Stimulated activated CD8-positive, alpha-beta memory T cell treated with anti-CD3 and anti-CD28 coated beads, Interleukin-15, amount 100 ng/mL, for 24 hours (primary cell): ENCODE results near the gene NISCH.
"Not testable (repeated sequence)": the region's sequence is repeated elsewhere in the genome, so short reads cannot be mapped to it uniquely, and the experiment has no call there.

Experiments used
- DNase-seq: peaks from one replicate; pipeline ENCODE4 v3.0.0-alpha.2; 2020; ENCODE audit warnings: low read depth

The NISCH gene

DNA sequence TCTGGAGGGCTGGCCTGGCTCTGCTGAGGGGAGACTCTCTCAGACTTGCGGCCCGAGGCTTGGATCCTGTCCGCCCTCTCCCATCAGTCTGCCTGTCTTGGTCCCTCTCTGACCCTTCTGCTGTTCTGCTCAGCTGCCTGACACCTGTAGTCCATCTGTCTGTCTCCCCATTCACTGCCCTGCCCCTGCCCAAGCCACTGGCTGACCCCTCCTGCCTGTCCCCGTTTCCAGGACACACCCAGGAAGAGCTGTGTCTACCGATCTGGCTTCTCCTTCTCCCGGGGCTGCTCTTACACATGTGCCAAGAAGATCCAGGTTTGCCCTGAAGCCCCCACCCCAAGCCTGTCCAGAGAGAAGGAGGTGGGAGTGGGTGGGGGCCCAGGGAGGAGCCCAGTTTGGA lies 59.8 kb downstream of the NISCH start:
- no peak for DNase-seq

- DNase-seq = no peak
These were observed 61.2 kb downstream of the NISCH start for GRCh38 chr3:52516509-52517195.

GRCh38 chr3:52517796-52518722 lies 62.7 kb downstream of the NISCH start:
- DNase-seq = no peak

DNA sequence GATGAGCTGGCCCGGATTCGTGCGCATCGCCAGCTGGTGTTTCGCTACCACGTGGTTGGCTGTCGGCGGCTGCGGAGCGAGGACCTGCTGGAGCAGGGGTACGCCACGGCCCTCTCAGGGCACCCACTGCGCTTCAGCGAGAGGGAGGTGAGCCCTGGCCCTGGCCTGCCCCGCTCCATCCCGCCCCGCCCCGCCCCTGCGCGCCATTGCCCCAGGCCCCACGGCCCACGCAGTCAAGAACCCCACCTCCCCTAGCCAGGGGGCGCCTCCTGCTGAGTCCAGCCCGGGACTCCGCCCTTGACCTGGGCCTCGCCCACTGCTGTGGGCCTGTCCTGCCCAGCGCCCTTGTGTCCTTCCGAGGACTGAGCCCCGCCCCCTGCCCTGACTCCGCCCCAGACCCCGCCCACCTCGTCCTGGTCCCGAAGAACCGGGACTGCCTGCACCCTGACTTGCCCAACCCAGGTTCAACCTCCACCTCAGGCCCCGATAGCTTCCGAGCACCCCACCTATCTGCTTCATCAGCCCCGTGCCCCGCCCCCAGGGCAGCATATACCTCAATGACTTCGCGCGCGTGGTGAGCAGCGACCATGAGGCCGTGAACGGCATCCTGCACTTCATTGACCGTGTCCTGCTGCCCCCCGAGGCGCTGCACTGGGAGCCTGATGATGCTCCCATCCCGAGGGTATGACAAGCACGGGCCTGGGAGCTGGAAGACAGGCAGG lies 63.5 kb downstream of the NISCH start:
- DNase-seq = no peak

GRCh38 chr3:52519445-52520140 lies 64.2 kb downstream of the NISCH start:
- DNase-seq = no peak

- no peak for DNase-seq
These were observed 64.8 kb downstream of the NISCH start for GRCh38 chr3:52520141-52520667.

GRCh38 chr3:52520716-52521487 lies 65.5 kb downstream of the NISCH start:
- no peak for DNase-seq

GRCh38 chr3:52521488-52521824 lies 66.1 kb downstream of the NISCH start:
- DNase-seq = no peak

DNA sequence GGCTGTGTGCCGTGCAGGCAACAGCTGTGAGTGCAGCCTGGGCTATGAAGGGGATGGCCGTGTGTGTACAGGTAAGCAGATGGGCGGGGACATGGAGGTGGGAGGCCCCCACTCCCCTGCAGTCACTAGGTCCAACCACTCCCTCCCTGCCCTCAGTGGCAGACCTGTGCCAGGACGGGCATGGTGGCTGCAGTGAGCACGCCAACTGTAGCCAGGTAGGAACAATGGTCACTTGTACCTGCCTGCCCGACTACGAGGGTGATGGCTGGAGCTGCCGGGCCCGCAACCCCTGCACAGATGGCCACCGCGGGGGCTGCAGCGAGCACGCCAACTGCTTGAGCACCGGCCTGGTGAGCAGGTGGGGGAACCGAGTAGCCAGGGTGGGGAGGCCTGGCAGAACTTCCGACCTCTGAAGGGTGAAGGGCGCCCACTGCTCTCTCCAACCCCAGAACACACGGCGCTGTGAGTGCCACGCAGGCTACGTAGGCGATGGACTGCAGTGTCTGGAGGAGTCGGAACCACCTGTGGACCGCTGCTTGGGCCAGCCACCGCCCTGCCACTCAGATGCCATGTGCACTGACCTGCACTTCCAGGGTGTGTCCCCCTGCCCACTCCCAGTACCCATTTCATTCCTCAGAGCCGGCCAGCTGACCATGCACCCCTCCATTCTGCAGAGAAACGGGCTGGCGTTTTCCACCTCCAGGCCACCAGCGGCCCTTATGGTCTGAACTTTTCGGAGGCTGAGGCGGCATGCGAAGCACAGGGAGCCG lies 66.7 kb downstream of the NISCH start:
- DNase-seq = no peak

GRCh38 chr3:52522651-52523251 lies 67.3 kb downstream of the NISCH start:
- no peak for DNase-seq

DNA sequence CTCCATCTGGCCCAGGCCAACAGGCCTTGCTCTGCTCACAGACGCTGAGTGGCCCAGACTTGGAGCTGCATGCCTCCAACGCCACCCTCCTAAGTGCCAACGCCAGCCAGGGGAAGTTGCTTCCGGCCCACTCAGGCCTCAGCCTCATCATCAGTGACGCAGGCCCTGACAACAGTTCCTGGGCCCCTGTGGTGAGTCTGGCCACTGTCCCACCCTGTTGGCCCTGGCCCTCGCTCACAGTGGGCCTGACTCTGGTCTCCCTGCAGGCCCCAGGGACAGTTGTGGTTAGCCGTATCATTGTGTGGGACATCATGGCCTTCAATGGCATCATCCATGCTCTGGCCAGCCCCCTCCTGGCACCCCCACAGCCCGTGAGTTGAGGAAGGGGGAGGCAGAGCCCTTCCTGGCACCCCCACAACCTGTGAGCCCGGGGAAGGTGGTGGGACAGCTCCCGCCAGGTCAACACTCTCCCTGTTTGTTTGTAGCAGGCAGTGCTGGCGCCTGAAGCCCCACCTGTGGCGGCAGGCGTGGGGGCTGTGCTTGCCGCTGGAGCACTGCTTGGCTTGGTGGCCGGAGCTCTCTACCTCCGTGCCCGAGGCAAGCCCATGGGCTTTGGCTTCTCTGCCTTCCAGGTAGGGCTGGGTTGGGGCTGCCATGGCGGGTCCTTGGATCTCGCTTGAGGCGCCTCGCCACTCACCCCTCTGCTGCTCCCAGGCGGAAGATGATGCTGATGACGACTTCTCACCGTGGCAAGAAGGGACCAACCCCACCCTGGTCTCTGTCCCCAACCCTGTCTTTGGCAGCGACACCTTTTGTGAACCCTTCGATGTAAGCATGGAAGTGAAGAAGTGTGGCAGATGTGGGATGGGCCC lies 68.2 kb downstream of the NISCH start:
- no peak for DNase-seq

- no peak for DNase-seq
These were observed 68.9 kb downstream of the NISCH start for GRCh38 chr3:52524258-52524751.

GRCh38 chr3:52524752-52525679 lies 69.6 kb downstream of the NISCH start:
- no peak for DNase-seq

- DNase-seq = no peak
These were observed 70.5 kb downstream of the NISCH start for GRCh38 chr3:52525680-52526561.

GRCh38 chr3:52526671-52527038 lies 71.3 kb downstream of the NISCH start:
- DNase-seq = not testable (repeated sequence)

GRCh38 chr3:52527039-52527731 lies 71.8 kb downstream of the NISCH start:
- no peak for DNase-seq
